K562 (cell line): Measurements from ENCODE around the gene ITPA. TPM values are rescaled to one million over a fixed set of nuclear protein-coding genes. Genes with fewer than 3 reads are reported as not detected.

ENCODE experiments used
- ATAC-seq: fragments of 200-7000 bp; cut with Tn5 transposase; 3 replicates; pipeline ENCODE4 v1.9.1; 2020; ENCODE audit warnings: moderate library complexity
- BruUV-seq: library from RNA; stranded (reverse); fragments of 400-500 nt; replicated peaks from 2 replicates; lab custom pipeline; 2021; lab: Mats Ljungman, UMichigan
- CTCF ChIA-PET: fragments of 300-600 bp; formaldehyde crosslinking; extraction: SDS; loops from one replicate; lab custom pipeline; 2021; ENCODE audit warnings: low intra/inter-chr PET ratio; lab: Yijun Ruan, JAX
- POLR2A ChIA-PET: fragments of 300-600, 350-650 bp; sonication (Branson Sonifier 250); formaldehyde crosslinking; extraction: SDS; loops from one replicate; lab custom pipeline; 2021; ENCODE audit warnings: antibody characterized with exemption, inconsistent platforms; lab: Yijun Ruan, JAX
- DNase-seq, 4 experiments: peaks; one replicate each; pipeline versions ENCODE4 v3.0.0 to v3.0.0-alpha.2; 2011 to 2018; ENCODE audit warnings: low spot score in 3 of 4, mixed read lengths in 3 of 4; ENCODE audit errors: extremely low read depth in 1 of 4
- FAIRE-seq: peaks from 2 replicates; lab custom pipeline; 2011; peaks lifted over from hg19 to GRCh38; lab: Jason Lieb, UNC
- H2AFZ ChIP-seq: 2 replicates; pipeline ENCODE4 v1.6.0; 2011; ENCODE audit warnings: low read depth, low read length, control low read depth, inconsistent platforms
- H3K27ac ChIP-seq: fragments of 200-600 bp; 3 replicates; pipeline ENCODE4 v1.8.0; 2011; ENCODE audit warnings: low read depth, mild to moderate bottlenecking, control low read depth, inconsistent platforms, low read length, moderate library complexity, mixed read lengths; ENCODE audit errors: extremely low read depth
- H3K27me3 ChIP-seq, 2 experiments: fragments of 300-600 bp in 1 of 2; 2 replicates in 1 of 2; 3 replicates in 1 of 2; pipeline versions ENCODE4 v1.6.0 to v1.8.0; 2011; ENCODE audit warnings: inconsistent platforms in 2 of 2, low read length in 2 of 2, mild to moderate bottlenecking in 1 of 2, mixed read lengths in 1 of 2, moderate library complexity in 1 of 2; ENCODE audit not compliant: control insufficient read depth in 2 of 2, insufficient read depth in 2 of 2
- H3K36me3 ChIP-seq: fragments of 300-600 bp; 3 replicates; pipeline ENCODE4 v1.8.0; 2011; ENCODE audit warnings: mild to moderate bottlenecking, low read length, inconsistent platforms; ENCODE audit not compliant: control insufficient read depth, insufficient read depth
- H3K4me1 ChIP-seq, 2 experiments: fragments of 200-600 bp in 1 of 2; replicated peaks in 1 of 2; 2 replicates in 1 of 2; 3 replicates in 1 of 2; pipeline versions ENCODE4 v1.5.1 to v1.8.0; 2011; ENCODE audit warnings: inconsistent platforms in 2 of 2, low read length in 2 of 2, mild to moderate bottlenecking in 1 of 2, mixed read lengths in 1 of 2, moderate library complexity in 1 of 2; ENCODE audit not compliant: control insufficient read depth in 2 of 2, insufficient read depth in 2 of 2
- H3K4me2 ChIP-seq: 2 replicates; pipeline ENCODE4 v1.6.1; 2011; ENCODE audit warnings: low read length, control low read depth, inconsistent platforms, mixed read lengths; ENCODE audit not compliant: insufficient read depth
- H3K4me3 ChIP-seq: fragments of 200-600 bp; sonication (generic), shearing (Covaris generic); 2 replicates; pipeline ENCODE4 v1.5.1; 2016; ENCODE audit warnings: control low read depth, inconsistent platforms
- H3K79me2 ChIP-seq: fragments of 200-600 bp; 3 replicates; pipeline ENCODE4 v1.8.0; 2011; ENCODE audit warnings: low read length, inconsistent platforms; ENCODE audit not compliant: control insufficient read depth, insufficient read depth
- H3K9ac ChIP-seq, 2 experiments: 2 replicates each; pipeline versions ENCODE4 v1.6.0 to v1.6.1; 2011; ENCODE audit warnings: low read depth in 2 of 2, low read length in 2 of 2, control low read depth in 1 of 2, inconsistent platforms in 1 of 2, mild to moderate bottlenecking in 1 of 2, mixed read lengths in 1 of 2; ENCODE audit not compliant: insufficient read depth in 1 of 2
- H3K9me1 ChIP-seq: one replicate; pipeline ENCODE4 v1.6.0; 2011; ENCODE audit warnings: inconsistent platforms, mild to moderate bottlenecking, low read length, moderate library complexity; ENCODE audit not compliant: control insufficient read depth, insufficient read depth
- H3K9me3 ChIP-seq: replicated peaks from 2 replicates; pipeline ENCODE4 v1.5.1; 2011; ENCODE audit warnings: low read depth, low read length, inconsistent platforms; ENCODE audit not compliant: control insufficient read depth, insufficient read depth
- H4K20me1 ChIP-seq: replicated peaks from 2 replicates; pipeline ENCODE4 v1.6.1; 2011; ENCODE audit warnings: low read length, inconsistent platforms, mixed read lengths; ENCODE audit not compliant: control insufficient read depth, insufficient read depth
- DDX20 ChIP-seq: fragments of 450-650 bp; IDR thresholded peaks from 2 replicates; pipeline ENCODE4 v1.6.1; 2016; ENCODE audit warnings: missing genetic modification characterization, low read depth, mild to moderate bottlenecking, missing compliant biosample characterization, moderate library complexity
- L3MBTL2 ChIP-seq: fragments of 450-650 bp; IDR thresholded peaks from 2 replicates; pipeline ENCODE4 v1.6.1; 2016; ENCODE audit warnings: mild to moderate bottlenecking, moderate library complexity
- PML ChIP-seq: IDR thresholded peaks from 2 replicates; pipeline ENCODE4 v1.6.1; 2012; ENCODE audit warnings: low read length, inconsistent platforms
- RUNX1 ChIP-seq: sonication (generic); IDR thresholded peaks from 2 replicates; pipeline ENCODE4 v1.6.1; 2016; ENCODE audit warnings: antibody characterized with exemption, low read depth
- ZNF639 ChIP-seq, 2 experiments: fragments of 200-800 bp in 1 of 2; sonication (Bioruptor generic) in 1 of 2; sonication (generic) in 1 of 2; formaldehyde crosslinking in 1 of 2; IDR thresholded peaks in 1 of 2; conservative IDR thresholded peaks in 1 of 2; 2 replicates each; pipeline versions ENCODE4 v1.5.0 to v1.6.1; 2016 to 2020; ENCODE audit warnings: missing compliant biosample characterization in 1 of 2, missing genetic modification characterization in 1 of 2, missing genetic modification reagents in 1 of 2
- ZSCAN32 ChIP-seq: fragments of 450-650 bp; formaldehyde crosslinking; IDR thresholded peaks from 2 replicates; pipeline ENCODE4 v1.4.0; 2020; ENCODE audit warnings: mild to moderate bottlenecking, moderate library complexity
- WGBS: fragments of 100-300 bp; shearing (Covaris generic); methylation state at CpG from one replicate; pipeline ENCODE4 v1.1.6; 2016; ENCODE audit warnings: low coverage, mixed read lengths; ENCODE audit not compliant: insufficient coverage; ENCODE audit errors: missing lambda C conversion rate; 5-methylcytosine and 5-hydroxymethylcytosine counted together
- in situ Hi-C: fragments of 300-500 bp; cut with MboI; formaldehyde crosslinking; loops from 4 replicates; pipeline ENCODE4 v1.15.0; 2018; ENCODE audit warnings: inconsistent platforms, mixed read lengths
- intact Hi-C: fragments of 100-400 bp; cut with micrococcal nuclease; formaldehyde crosslinking; loops from 2 replicates; pipeline ENCODE4 v1.14.2; 2022
- polyA plus RNA-seq, 8 experiments: library from polyadenylated mRNA; depleted of rRNA in 4 of 8; stranded (reverse) in 5 of 8; unstranded in 3 of 8; fragments of >200 nt; fragmentation: Nextera tagmentation in 2 of 8; fragmentation: Illumina TruSeq in 1 of 8; extraction: Ambion mirVana in 2 of 8; extraction: Trizol in 1 of 8; gene quantifications; 2 replicates each; pipeline versions ENCODE4 v1.2.1 to v1.2.3, GENCODE V29; 2011 to 2014; ENCODE audit warnings: inconsistent platforms in 1 of 8, missing spikeins in 1 of 8
- total RNA-seq, 7 experiments: library from RNA; depleted of rRNA in 6 of 7; stranded (reverse); fragments of >200 nt in 6 of 7; fragmentation: Illumina TruSeq in 2 of 7; extraction: Trizol in 2 of 7; gene quantifications; 2 replicates each; pipeline versions ENCODE4 v1.2.1 to v1.2.3, GENCODE V29; 2011 to 2021; ENCODE audit warnings: low replicate concordance in 1 of 7

ITPA gene
- total and polyA plus RNA-seq, 9 of the 15 experiments (the other 6 are each of a cell fraction or from before 2014, with no cell fraction given): 5.0 to 79.7 (median 36.7) TPM

- H3K9me3 ChIP-seq: no peaks in the 10 kb centered on the region
- no peak overlapping the region; a peak in 1 of 4 replicates for H3K9ac ChIP-seq
- no peak for TF ChIP-seq ZSCAN32
- no peak for TF ChIP-seq ZNF639 (CRISPR knock-in tag; conservative IDR thresholded peaks at IDR 0.05 in 1 of 2, IDR thresholded peaks at IDR 0.05 in 1 of 2)
- no peak for TF ChIP-seq L3MBTL2
- no peak for TF ChIP-seq DDX20
- TF ChIP-seq PML: no peak
- TF ChIP-seq RUNX1: no peak
- H3K36me3 ChIP-seq: no peaks in the 10 kb centered on the region
- in situ Hi-C loops: no loop called here
- no peak overlapping the region for H3K4me2 ChIP-seq
- CTCF ChIA-PET: no interaction called here
- no TSS peak for BruUV-seq
- DNase-seq (no peak), FAIRE-seq (no peak), ATAC-seq (no peak)
- H3K27ac ChIP-seq: no peak overlapping the region
- H3K9me1 ChIP-seq: no peaks in the 10 kb centered on the region
- peaks cover 0 to 24% of the 10 kb centered on the region in 2 experiments; a peak in 2 of 5 replicates for H3K4me1 ChIP-seq
- no peak overlapping the region for H2AFZ ChIP-seq
- intact Hi-C loops: no loop called here
- H3K27me3 ChIP-seq: no peaks in the 10 kb centered on the region
- no peaks in the 10 kb centered on the region for H4K20me1 ChIP-seq
- 64% methylated on average over 12 of the region's 14 CpGs for WGBS
- no peak overlapping the region for H3K4me3 ChIP-seq
- POLR2A ChIA-PET: interaction anchor here (0.6 kb wide), 1 partner anchor 23 kb away, joined by 3 read pairs; no protein-coding TSS in a partner anchor
- H3K79me2 ChIP-seq: no peaks in the 10 kb centered on the region
These were observed 20.5 kb downstream of the ITPA start for GRCh38 chr20:3229798-3230197.
